Measurements from ENCODE around the gene NAB2.

NAB2 gene

DNA sequence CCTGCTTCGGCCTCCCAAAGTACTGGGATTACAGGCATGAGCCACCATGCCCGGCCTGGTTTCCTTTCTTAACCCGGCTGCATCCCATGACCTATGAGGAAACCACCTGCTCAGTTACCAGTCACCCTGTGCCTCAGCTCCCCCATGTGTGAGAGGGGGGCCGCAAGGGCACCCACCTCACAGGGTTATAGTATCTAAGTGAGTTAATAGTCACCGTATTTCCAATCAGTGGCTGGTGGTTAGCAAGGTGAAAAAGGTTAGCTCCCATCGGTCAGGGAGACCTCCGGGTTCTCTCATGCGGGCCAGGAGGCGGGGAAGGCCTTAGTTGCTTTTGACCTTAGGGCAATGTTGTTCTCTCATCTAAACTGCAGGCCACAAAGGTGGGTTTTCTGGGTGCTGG, 46.0 kb downstream of the NAB2 start:
- DNase-seq = peak in 1 of 4 experiments; percentile 3

- peak in 1 of 4 experiments; percentile 1 for DNase-seq
Observed at GRCh38 chr12:57135527-57136326, 46.8 kb downstream of the NAB2 start.

DNA sequence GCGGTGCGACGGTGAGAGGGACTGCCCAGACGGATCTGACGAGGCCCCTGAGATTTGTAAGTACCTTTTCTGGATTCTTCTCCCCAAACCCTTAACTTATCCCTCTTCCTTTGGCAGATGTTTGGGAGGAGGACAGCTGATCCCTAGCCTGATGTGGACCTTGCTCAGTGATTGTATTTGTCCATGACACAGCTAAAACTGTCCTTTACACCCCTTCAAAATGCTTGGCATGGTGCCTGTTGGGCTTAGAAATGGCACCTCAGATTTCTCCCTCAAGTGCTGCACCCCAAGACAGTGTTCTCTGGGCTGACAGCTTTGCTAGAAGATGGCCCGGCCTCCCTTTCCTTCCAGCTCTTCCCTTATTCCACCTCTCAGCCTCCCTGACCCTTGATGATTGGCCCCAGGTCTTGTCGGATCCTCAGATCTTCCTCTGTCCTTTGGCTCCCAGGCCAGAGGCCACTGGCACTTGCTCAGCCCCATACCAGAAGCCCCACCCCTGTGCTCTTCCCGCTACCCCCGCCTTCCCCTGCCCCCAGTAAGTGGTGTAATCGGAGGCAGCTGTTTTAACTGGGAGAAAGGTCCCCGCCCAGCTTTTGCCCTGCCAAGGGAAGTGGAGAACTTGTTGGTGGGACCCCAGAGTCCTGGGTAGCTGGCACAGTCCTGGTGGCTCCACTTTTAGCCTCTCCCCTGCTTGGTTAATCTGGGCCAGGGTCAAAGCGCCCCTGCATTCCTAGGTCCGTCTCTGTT, 49.8 kb downstream of the NAB2 start:
- peak; percentile 77 to 91 (median 89) for DNase-seq

DNA sequence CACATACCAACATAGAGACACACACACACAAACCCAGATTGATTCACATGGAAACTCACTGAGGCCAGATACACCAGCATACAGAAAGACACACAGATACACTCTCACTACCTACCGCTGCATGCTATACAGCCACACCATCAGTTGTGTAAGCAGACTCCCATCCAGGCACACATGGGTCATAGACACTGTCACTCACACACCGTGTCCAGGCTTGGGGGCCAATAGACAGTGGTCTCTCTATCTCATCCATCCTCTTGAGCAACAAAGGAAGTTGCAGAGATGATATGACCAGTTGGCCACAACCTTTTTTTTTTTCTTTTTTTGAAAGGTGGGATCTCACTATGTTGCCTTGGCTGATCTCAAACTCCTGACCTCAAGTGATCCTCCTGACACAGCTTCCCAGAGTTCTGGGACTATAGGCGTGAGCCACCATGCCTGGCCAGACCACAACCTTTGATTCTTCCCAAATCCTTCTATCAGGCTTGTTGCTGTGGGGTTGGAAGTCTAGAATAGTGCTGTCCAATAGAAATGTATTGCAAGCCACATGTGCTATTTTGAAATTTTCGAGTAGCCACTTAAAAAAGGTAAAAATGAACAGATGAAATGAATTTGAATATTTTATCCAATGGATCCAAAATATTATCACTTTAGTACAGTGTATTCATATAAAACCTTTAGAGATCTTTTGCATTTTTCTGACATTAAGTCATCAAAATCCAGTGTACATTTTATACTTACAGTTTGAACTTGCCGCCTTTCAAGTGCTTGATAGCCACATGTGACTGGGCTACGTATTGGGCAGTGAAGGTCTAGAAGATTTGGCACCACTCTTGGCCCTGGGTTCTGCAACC, 51.1 kb downstream of the NAB2 start:
- peak; percentile 45 to 71 (median 60) for DNase-seq

- no peak for DNase-seq
Observed at GRCh38 chr12:57141249-57141648, 52.3 kb downstream of the NAB2 start.

- DNase-seq = no peak
Observed at GRCh38 chr12:57142121-57142520, 53.2 kb downstream of the NAB2 start.

DNA sequence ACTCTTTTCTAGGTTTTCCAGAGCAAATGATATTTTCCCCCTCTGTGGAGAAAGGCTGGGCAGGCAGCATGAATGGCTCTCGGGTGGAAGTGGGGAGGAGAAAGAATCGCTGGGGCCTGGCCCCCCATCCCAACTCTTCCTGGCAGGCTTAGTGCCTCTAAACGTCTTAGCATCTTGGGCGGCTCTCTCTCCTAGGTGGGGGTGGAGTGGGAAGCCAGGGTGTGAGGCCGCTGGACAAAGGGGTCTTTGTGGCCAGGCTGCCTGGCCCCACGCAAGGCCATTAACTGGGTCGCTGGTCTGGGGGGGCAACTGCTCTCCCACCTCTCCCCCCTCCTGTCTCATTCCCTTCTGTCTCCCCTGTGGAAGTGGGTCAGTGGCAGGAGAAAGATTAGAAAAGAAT, 53.8 kb downstream of the NAB2 start:
- no peak for DNase-seq

GRCh38 chr12:57143454-57143853, 54.5 kb downstream of the NAB2 start:
- DNase-seq = no peak
